Measurements from ENCODE around the gene OPHN1. TPM values are rescaled to one million over a fixed set of nuclear protein-coding genes. Genes with fewer than 3 reads are reported as not detected.

OPHN1 gene
- total RNA-seq, 2 donors from 2014 or later = 0.12 TPM; not detected in 1

GRCh38 chrX:68249903-68250302 is 183.4 kb downstream of the OPHN1 start:
- Mint-ChIP-seq H3K4me3 (no peak overlapping the region), H3K27me3 (ENCODE audit: low read depth) (peaks cover 46% of the 10 kb centered on the region), H3K36me3 (ENCODE audit: insufficient read depth in 2 of 2) (no peaks in the 10 kb centered on the region), H3K4me1 (ENCODE audit: low read depth) (no peaks in the 10 kb centered on the region), H3K27ac (no peak overlapping the region), H3K9me3 (no peaks in the 10 kb centered on the region)
- ATAC-seq (replicated peaks in 1 of 2) (no peak), DNase-seq (no peak)

- no peak overlapping the region for H3K4me3 Mint-ChIP-seq
- no peaks in the 10 kb centered on the region for H3K4me1 Mint-ChIP-seq (ENCODE audit: low read depth)
- H3K9me3 Mint-ChIP-seq = no peaks in the 10 kb centered on the region
- H3K36me3 Mint-ChIP-seq (ENCODE audit: insufficient read depth in 2 of 2) = no peaks in the 10 kb centered on the region
- no peak overlapping the region for H3K27ac Mint-ChIP-seq
- ATAC-seq (replicated peaks in 1 of 2) = no peak
- H3K27me3 Mint-ChIP-seq (ENCODE audit: low read depth) = peaks cover 41% of the 10 kb centered on the region
- DNase-seq = no peak
These were observed 183.9 kb downstream of the OPHN1 start for GRCh38 chrX:68249401-68249831.

GRCh38 chrX:68238568-68238967 is 194.7 kb downstream of the OPHN1 start:
- no peak overlapping the region for H3K4me3 Mint-ChIP-seq
- ATAC-seq (replicated peaks in 1 of 2) = no peak
- H3K27ac Mint-ChIP-seq = no peak overlapping the region
- H3K4me1 Mint-ChIP-seq (ENCODE audit: low read depth) = no peaks in the 10 kb centered on the region
- no peaks in the 10 kb centered on the region for H3K9me3 Mint-ChIP-seq
- no peaks in the 10 kb centered on the region for H3K36me3 Mint-ChIP-seq (ENCODE audit: insufficient read depth in 2 of 2)
- peaks cover 11% of the 10 kb centered on the region for H3K27me3 Mint-ChIP-seq (ENCODE audit: low read depth)
- peak in 1 of 2 donors; percentile 4 for DNase-seq

- H3K36me3 Mint-ChIP-seq (ENCODE audit: insufficient read depth in 2 of 2) = no peaks in the 10 kb centered on the region
- DNase-seq = no peak
- H3K27me3 Mint-ChIP-seq (ENCODE audit: low read depth) = peaks cover 11% of the 10 kb centered on the region
- H3K27ac Mint-ChIP-seq = no peak overlapping the region
- ATAC-seq (replicated peaks in 1 of 2) = no peak
- no peak overlapping the region for H3K4me3 Mint-ChIP-seq
- no peaks in the 10 kb centered on the region for H3K9me3 Mint-ChIP-seq
- no peaks in the 10 kb centered on the region for H3K4me1 Mint-ChIP-seq (ENCODE audit: low read depth)
These were observed 199.0 kb downstream of the OPHN1 start for GRCh38 chrX:68234171-68234910.

GRCh38 chrX:68232206-68232605 is 201.1 kb downstream of the OPHN1 start:
- Mint-ChIP-seq H3K27ac (no peak overlapping the region), H3K36me3 (ENCODE audit: insufficient read depth in 2 of 2) (no peaks in the 10 kb centered on the region), H3K9me3 (no peaks in the 10 kb centered on the region), H3K4me1 (ENCODE audit: low read depth) (no peaks in the 10 kb centered on the region), H3K27me3 (ENCODE audit: low read depth) (peaks cover 11% of the 10 kb centered on the region), H3K4me3 (no peak overlapping the region)
- DNase-seq (no peak), ATAC-seq (replicated peaks in 1 of 2) (no peak)

- peaks cover 59% of the 10 kb centered on the region for H3K27me3 Mint-ChIP-seq (ENCODE audit: low read depth)
- no peaks in the 10 kb centered on the region for H3K9me3 Mint-ChIP-seq
- H3K4me1 Mint-ChIP-seq (ENCODE audit: low read depth) = no peaks in the 10 kb centered on the region
- H3K4me3 Mint-ChIP-seq = no peak overlapping the region
- H3K36me3 Mint-ChIP-seq (ENCODE audit: insufficient read depth in 2 of 2) = no peaks in the 10 kb centered on the region
- ATAC-seq (replicated peaks in 1 of 2) (no peak), DNase-seq (no peak)
- no peak overlapping the region for H3K27ac Mint-ChIP-seq
These were observed 224.3 kb downstream of the OPHN1 start for GRCh38 chrX:68209008-68209407.

- Mint-ChIP-seq H3K27ac (no peak overlapping the region), H3K4me1 (ENCODE audit: low read depth) (no peaks in the 10 kb centered on the region), H3K4me3 (no peak overlapping the region), H3K27me3 (ENCODE audit: low read depth) (peaks cover 39% of the 10 kb centered on the region), H3K9me3 (no peaks in the 10 kb centered on the region), H3K36me3 (ENCODE audit: insufficient read depth in 2 of 2) (no peaks in the 10 kb centered on the region)
- ATAC-seq (replicated peaks in 1 of 2) (no peak), DNase-seq (no peak)
These were observed 228.7 kb downstream of the OPHN1 start for GRCh38 chrX:68204521-68205038.

GRCh38 chrX:68203646-68204045 is 229.6 kb downstream of the OPHN1 start:
- no peaks in the 10 kb centered on the region for H3K4me1 Mint-ChIP-seq (ENCODE audit: low read depth)

GRCh38 chrX:68203211-68203610 is 230.1 kb downstream of the OPHN1 start:
- no peak for ATAC-seq (replicated peaks in 1 of 2)
- Mint-ChIP-seq H3K4me3 (no peak overlapping the region), H3K9me3 (no peaks in the 10 kb centered on the region), H3K27ac (no peak overlapping the region), H3K36me3 (ENCODE audit: insufficient read depth in 2 of 2) (no peaks in the 10 kb centered on the region), H3K27me3 (ENCODE audit: low read depth) (peaks cover 26% of the 10 kb centered on the region), H3K4me1 (ENCODE audit: low read depth) (no peaks in the 10 kb centered on the region)
- no peak for DNase-seq

More at GRCh38 chrX:68203646-68204045, 229.6 kb downstream of the OPHN1 start:
- H3K27ac Mint-ChIP-seq = no peak overlapping the region
- H3K4me3 Mint-ChIP-seq = no peak overlapping the region
- H3K9me3 Mint-ChIP-seq = no peaks in the 10 kb centered on the region
- no peak for ATAC-seq (replicated peaks in 1 of 2)
- no peaks in the 10 kb centered on the region for H3K36me3 Mint-ChIP-seq (ENCODE audit: insufficient read depth in 2 of 2)
- peaks cover 30% of the 10 kb centered on the region for H3K27me3 Mint-ChIP-seq (ENCODE audit: low read depth)
- DNase-seq = no peak

GRCh38 chrX:68199062-68199848 is 234.0 kb downstream of the OPHN1 start:
- Mint-ChIP-seq H3K4me1 (ENCODE audit: low read depth) (no peaks in the 10 kb centered on the region), H3K4me3 (no peak overlapping the region), H3K27ac (no peak overlapping the region), H3K27me3 (ENCODE audit: low read depth) (peaks cover 32% of the 10 kb centered on the region), H3K9me3 (no peaks in the 10 kb centered on the region), H3K36me3 (ENCODE audit: insufficient read depth in 2 of 2) (no peaks in the 10 kb centered on the region)
- DNase-seq = no peak
- ATAC-seq (replicated peaks in 1 of 2) = no peak

GRCh38 chrX:68196939-68197791 is 236.1 kb downstream of the OPHN1 start:
- Mint-ChIP-seq H3K4me1 (ENCODE audit: low read depth) (no peaks in the 10 kb centered on the region), H3K4me3 (no peak overlapping the region), H3K27ac (no peak overlapping the region), H3K36me3 (ENCODE audit: insufficient read depth in 2 of 2) (no peaks in the 10 kb centered on the region), H3K27me3 (ENCODE audit: low read depth) (peaks cover 44% of the 10 kb centered on the region), H3K9me3 (no peaks in the 10 kb centered on the region)
- DNase-seq = peak; percentile 7 to 22
- peak; percentile 39 to 42 for ATAC-seq (replicated peaks in 1 of 2)

GRCh38 chrX:68195561-68195960 is 237.7 kb downstream of the OPHN1 start:
- Mint-ChIP-seq H3K4me1 (ENCODE audit: low read depth) (no peaks in the 10 kb centered on the region), H3K36me3 (ENCODE audit: insufficient read depth in 2 of 2) (no peaks in the 10 kb centered on the region), H3K9me3 (no peaks in the 10 kb centered on the region), H3K27me3 (ENCODE audit: low read depth) (peaks cover 39% of the 10 kb centered on the region), H3K27ac (no peak overlapping the region), H3K4me3 (no peak overlapping the region)
- DNase-seq (no peak), ATAC-seq (replicated peaks in 1 of 2) (no peak)

GRCh38 chrX:68193786-68194185 is 239.5 kb downstream of the OPHN1 start:
- Mint-ChIP-seq H3K27ac (no peak overlapping the region), H3K9me3 (no peaks in the 10 kb centered on the region), H3K36me3 (ENCODE audit: insufficient read depth in 2 of 2) (no peaks in the 10 kb centered on the region), H3K27me3 (ENCODE audit: low read depth) (peaks cover 46% of the 10 kb centered on the region), H3K4me3 (no peak overlapping the region), H3K4me1 (ENCODE audit: low read depth) (no peaks in the 10 kb centered on the region)
- no peak for DNase-seq
- no peak for ATAC-seq (replicated peaks in 1 of 2)

All from activated T-cell treated with anti-CD3 and anti-CD28 coated beads, Interleukin-2, amount 50 U/mL, for 72 hours (primary cell).